ENCODE data around the gene WBP2NL.

Gene WBP2NL

GRCh38 chr22:41978732-41979131 is 19.9 kb upstream of the WBP2NL start:
- DNase-seq = no peak

GRCh38 chr22:41979423-41980250 is 19.0 kb upstream of the WBP2NL start:
- no peak for DNase-seq

- DNase-seq = no peak
These were observed 15.7 kb upstream of the WBP2NL start for GRCh38 chr22:41982865-41983264.

GRCh38 chr22:41983513-41984405 is 14.8 kb upstream of the WBP2NL start:
- DNase-seq = no peak

GRCh38 chr22:41987276-41987675 is 11.3 kb upstream of the WBP2NL start:
- no peak for DNase-seq

GRCh38 chr22:41989246-41989645 is 9.3 kb upstream of the WBP2NL start:
- DNase-seq = no peak

GRCh38 chr22:41991111-41991510 is 7.5 kb upstream of the WBP2NL start:
- DNase-seq = no peak

- DNase-seq = no peak
These were observed 6.1 kb upstream of the WBP2NL start for GRCh38 chr22:41992496-41992895.

GRCh38 chr22:41995211-41995610 is 3.4 kb upstream of the WBP2NL start:
- DNase-seq = no peak

- no peak for DNase-seq
These were observed 1.8 kb upstream of the WBP2NL start for GRCh38 chr22:41996826-41997225.

- DNase-seq = no peak
These were observed 1.9 kb downstream of the WBP2NL start for GRCh38 chr22:42000466-42000865.

GRCh38 chr22:42001121-42001520 is 2.5 kb downstream of the WBP2NL start:
- no peak for DNase-seq

- DNase-seq = no peak
These were observed 3.1 kb downstream of the WBP2NL start for GRCh38 chr22:42001706-42002105.

GRCh38 chr22:42007922-42008321 is 9.3 kb downstream of the WBP2NL start:
- no peak for DNase-seq

- no peak for DNase-seq
These were observed 12.2 kb downstream of the WBP2NL start for GRCh38 chr22:42010778-42011177.

GRCh38 chr22:42013385-42013784 is 14.8 kb downstream of the WBP2NL start:
- no peak for DNase-seq

- DNase-seq = no peak
These were observed 17.5 kb downstream of the WBP2NL start for GRCh38 chr22:42016111-42016510.

- no peak for DNase-seq
These were observed 19.6 kb downstream of the WBP2NL start for GRCh38 chr22:42018224-42018623.

- no peak for DNase-seq
These were observed 23.0 kb downstream of the WBP2NL start for GRCh38 chr22:42021571-42021970.

- no peak for DNase-seq
These were observed 23.7 kb downstream of the WBP2NL start for GRCh38 chr22:42022162-42022847.

GRCh38 chr22:42025421-42025820 is 26.8 kb downstream of the WBP2NL start:
- DNase-seq = no peak

GRCh38 chr22:42026705-42027104 is 28.1 kb downstream of the WBP2NL start:
- no peak for DNase-seq

Data from fibroblast of skin of abdomen (primary cell).